A673 (cell line): ENCODE measurements around the gene TFCP2L1.

ENCODE experiments used
- CTCF ChIP-seq: fragments of 300-800, 200-600 bp; sonication (generic); conservative IDR thresholded peaks from 2 replicates; pipeline ENCODE4 v1.5.1; 2017; ENCODE audit warnings: low read depth, mild to moderate bottlenecking, antibody characterized with exemption, low read length, moderate library complexity, mixed read lengths
- EZH2 ChIP-seq: fragments of 200-600 bp; sonication (generic); IDR thresholded peaks from 2 replicates; pipeline ENCODE4 v1.6.1; 2017; ENCODE audit warnings: borderline replicate concordance, low read depth, mild to moderate bottlenecking, mixed read lengths, antibody characterized with exemption, low read length; ENCODE audit not compliant: poor library complexity, severe bottlenecking

- no peak for TF ChIP-seq CTCF
- TF ChIP-seq EZH2 = no peak
Observed at GRCh38 chr2:121171625-121172119, 113.3 kb downstream of the TFCP2L1 start.
